ENCODE data around the gene SIGLEC9.

The SIGLEC9 gene

DNA sequence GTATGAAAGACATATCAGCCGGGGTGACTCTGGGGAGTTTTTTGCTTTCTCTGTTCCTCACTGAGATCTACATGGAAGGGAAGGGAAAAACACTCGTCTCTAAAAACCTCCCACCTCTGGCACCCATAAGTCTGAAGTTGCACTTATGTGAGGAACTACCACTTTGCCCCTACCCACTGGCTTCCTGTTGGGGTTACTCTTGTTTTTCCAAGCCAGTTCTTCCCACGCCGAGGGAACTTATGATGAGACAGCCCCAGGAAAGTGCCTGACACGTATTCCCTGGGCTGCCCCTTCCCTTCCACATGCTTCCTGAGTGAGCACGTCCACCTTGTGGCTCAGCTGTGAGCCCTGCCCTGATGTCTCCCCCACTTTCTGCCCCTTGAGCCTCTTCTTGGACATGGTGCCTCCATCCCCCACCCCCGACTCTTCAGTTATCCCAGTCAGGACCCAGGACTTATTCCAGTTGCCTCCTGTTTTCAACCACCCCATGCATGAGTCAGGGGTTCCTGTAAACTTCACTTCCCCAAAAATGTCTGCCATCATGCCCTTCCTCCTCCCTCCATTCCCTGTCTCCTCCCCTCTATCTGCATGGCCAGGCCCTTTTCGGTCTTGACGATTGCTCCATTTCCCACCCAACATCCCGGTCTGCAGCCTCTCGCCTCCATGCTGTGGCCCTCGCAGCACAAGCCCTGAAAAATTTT, 12.3 kb downstream of the SIGLEC9 start:
- TF ChIP-seq, protein P1, sequence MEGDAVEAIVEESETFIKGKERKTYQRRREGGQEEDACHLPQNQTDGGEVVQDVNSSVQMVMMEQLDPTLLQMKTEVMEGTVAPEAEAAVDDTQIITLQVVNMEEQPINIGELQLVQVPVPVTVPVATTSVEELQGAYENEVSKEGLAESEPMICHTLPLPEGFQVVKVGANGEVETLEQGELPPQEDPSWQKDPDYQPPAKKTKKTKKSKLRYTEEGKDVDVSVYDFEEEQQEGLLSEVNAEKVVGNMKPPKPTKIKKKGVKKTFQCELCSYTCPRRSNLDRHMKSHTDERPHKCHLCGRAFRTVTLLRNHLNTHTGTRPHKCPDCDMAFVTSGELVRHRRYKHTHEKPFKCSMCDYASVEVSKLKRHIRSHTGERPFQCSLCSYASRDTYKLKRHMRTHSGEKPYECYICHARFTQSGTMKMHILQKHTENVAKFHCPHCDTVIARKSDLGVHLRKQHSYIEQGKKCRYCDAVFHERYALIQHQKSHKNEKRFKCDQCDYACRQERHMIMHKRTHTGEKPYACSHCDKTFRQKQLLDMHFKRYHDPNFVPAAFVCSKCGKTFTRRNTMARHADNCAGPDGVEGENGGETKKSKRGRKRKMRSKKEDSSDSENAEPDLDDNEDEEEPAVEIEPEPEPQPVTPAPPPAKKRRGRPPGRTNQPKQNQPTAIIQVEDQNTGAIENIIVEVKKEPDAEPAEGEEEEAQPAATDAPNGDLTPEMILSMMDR (IDR thresholded peaks at IDR 0.05) = no peak
- peak; percentile 65 for DNase-seq (ENCODE audit: low spot score)
- Histone ChIP-seq H3K4me3 (no peak overlapping the region), H3K27ac (peak overlapping the region in 1 of 2 donors; percentile 71)

DNA sequence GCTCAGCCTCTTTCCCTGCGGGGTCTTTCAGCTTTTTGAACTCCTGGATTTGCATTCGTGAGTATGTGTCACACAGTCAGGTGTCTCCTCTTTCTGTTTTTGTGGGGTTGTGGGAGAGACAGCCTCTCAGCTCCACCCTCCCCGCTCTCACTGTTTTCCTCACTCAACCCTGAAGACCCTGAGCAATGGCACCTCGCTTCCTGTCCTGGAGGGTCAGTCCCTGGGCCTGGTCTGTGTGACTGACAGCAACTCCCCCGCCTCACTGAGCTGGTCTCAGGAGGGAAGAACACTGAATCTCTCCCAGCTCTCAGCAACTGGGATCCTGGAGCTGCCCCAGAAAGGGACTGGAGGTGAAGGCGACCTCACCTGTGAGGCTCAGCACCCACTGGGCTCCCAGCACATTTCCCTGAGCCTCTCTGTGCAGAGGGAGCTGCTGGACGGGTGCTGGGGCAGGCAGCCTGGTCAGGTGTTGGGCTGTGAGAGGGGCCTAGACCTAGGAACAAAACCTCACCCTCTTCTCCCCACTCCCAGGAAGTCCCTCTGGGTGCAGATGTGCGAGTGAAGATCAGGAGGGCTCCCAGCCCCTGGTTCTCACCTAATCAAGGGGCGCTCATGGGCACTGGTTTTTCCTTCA, 13.2 kb downstream of the SIGLEC9 start:
- Histone ChIP-seq H3K27ac (peak overlapping the region in 1 of 2 donors; percentile 71), H3K4me3 (no peak overlapping the region)
- TF ChIP-seq, protein P1 (IDR thresholded peaks at IDR 0.05) = no peak
- DNase-seq (ENCODE audit: low spot score) = peak; percentile 68

DNA sequence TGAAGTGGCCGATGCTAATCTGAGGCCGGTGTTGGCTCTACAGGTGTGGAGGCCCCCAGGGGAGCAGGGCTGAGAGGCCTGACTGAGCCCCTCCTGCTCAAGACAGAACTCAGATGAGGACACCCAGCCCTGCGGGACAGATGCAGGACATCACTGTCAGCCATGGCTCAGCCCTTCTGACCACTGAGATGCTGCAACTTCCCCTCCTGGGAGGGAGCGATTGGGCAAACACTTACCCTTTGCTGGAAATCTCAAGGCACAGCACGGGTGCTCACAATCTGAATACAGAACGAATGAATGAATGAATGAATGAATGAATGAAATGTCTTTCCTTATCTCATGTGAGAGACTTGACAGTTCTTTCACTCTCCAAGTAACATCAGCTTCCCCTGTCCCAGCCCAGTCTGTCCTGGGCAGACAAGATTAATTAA, 13.9 kb downstream of the SIGLEC9 start:
- Histone ChIP-seq H3K27ac (peak overlapping the region in 1 of 2 donors; percentile 71), H3K4me3 (no peak overlapping the region)
- TF ChIP-seq, protein P1 (IDR thresholded peaks at IDR 0.05) = no peak
- peak; percentile 79 for DNase-seq (ENCODE audit: low spot score)

DNA sequence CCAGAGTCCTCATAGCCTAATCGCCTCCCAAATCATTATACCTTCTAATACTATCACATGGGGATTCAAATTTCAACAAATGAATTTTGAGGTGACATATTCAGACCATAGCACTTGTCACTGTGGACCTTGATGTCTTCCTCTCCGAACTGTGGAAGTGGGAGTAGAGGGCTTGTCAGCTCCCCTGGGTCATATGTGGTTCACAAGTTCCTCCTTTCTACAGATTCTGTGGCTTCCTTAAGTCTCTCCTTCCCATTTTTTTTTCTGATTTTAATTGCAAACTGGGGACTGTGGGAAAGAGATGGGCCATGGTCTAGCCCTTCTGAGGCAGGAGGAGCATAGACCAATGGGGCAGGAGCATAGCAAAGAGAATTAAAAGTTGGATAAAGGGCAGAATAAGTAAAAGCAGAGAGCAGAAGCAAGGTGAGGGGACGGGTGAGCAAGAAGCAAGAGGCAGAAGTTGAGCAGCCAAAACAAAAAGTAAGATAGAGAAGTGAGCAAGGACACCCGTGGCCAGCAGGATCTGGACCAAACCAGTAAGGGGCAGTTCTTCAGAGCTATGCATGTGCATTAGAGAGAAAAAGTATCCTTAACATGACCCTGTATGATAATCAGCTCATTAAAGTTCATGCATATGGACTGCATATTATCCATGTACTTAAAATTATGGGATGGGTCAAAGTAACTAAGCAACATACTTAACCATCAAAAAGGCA, 14.8 kb downstream of the SIGLEC9 start:
- H3K4me3 ChIP-seq = no peak overlapping the region
- DNase-seq (ENCODE audit: low spot score) = peak; percentile 31
- TF ChIP-seq, protein P1 (IDR thresholded peaks at IDR 0.05) = no peak

DNA sequence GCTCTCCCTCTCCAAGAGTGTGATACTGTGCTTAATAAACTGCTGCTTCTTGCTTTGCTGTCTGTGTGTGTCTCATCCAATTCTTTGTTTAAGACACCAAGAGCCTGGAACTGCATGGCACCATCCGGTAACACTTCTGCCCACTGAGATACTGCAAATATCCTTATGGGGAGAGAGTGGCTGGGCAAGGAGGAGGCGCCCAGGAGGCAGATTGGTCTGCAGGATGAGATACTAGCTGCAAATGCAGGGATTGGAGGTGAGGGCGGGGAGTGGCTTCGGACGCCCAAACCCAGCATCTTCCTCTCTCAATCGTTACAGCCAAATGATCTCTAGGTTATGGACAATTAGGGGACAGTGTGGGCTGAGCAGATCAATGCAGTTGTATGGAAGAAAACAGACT, 15.7 kb downstream of the SIGLEC9 start:
- H3K27ac ChIP-seq = no peak overlapping the region
- peak; percentile 38 for DNase-seq (ENCODE audit: low spot score)
- TF ChIP-seq, protein P1 (IDR thresholded peaks at IDR 0.05) = no peak
- no peak overlapping the region for H3K4me3 ChIP-seq

More for the DNA sequence above, 14.8 kb downstream of the SIGLEC9 start:
- peak overlapping the region in 1 of 2 donors; percentile 71 for H3K27ac ChIP-seq

DNA sequence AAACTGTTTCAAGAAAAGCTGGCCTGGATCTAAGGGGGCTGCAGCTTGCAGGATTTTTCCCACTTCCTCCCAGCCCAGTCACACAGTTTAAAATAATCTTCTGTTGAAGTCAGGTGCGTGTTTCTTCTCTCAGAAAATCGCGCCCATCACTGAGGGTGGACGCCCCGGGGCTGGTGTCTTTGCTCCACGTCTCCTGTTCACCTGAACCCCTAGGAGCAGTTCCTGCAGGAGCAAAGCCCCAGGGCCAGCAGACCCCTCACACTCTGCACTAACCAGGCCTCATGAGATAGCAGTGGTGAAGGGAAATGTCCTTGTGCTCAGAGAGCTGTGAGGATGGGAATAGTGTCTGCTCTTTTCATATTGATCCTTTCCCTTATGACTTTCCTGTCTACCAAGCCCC, 16.5 kb downstream of the SIGLEC9 start:
- TF ChIP-seq, protein P1 (IDR thresholded peaks at IDR 0.05) = no peak
- H3K27ac ChIP-seq = no peak overlapping the region

More for the DNA sequence above, 16.5 kb downstream of the SIGLEC9 start:
- H3K4me3 ChIP-seq = no peak overlapping the region
- DNase-seq (ENCODE audit: low spot score) = peak; percentile 61

All from coronary artery (tissue), 2 donors.